ENCODE results near the gene RAMACL. TPM values are rescaled to one million over a fixed set of nuclear protein-coding genes. Genes with fewer than 3 reads are reported as not detected.
A peak's percentile ranks its signal among the peaks of the same experiment; 100 is the strongest.

RAMACL gene
- total RNA-seq, 1 experiment from 2014 or later, result 0.28 TPM

DNA sequence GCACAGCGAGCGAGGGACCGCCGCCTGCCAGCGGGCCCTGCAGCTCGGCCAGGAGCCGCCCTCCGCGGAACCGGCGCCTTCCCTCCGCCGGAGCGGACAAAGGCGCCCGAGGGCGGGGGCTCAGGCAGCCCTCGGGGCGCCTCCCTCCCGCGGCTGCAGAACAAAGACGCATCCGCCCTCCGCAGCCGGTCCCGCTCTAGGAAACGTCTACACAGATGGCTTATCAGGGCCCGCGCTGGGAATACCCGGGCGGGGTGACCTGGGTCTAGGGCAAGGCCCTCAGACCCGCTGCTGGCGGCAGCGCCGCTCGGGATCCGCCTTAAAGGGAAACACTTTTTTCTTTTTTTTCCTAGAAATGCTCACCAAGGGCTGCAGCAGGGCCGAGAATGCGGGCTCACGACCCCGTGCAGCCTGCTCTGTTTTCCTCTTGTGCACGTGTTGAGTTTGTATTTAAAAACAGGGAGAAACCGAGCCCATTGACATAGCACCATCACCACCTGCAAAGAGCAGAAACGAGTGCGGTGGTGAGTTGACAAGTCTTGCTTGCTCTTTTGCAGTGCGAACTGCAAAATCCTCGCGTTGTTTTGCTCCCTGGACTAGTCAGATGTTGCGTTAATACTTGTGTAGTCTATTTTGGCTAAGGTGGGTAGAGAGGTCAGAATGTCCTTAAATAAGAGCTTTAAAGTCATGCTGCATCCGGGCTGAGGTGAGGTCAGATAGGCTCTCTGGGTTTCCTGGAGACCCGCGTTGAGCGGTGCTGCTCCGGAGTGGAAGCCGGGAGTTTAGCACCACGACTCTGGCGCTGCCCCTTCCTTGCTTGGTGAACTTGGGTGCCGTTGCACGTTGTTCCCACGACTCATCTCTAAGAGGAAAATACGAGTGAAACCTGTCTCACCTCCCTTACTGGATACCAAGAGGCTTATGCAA, 41.7 kb upstream of the RAMACL start:
- peaks cover 36 to 43% of the 10 kb centered on the region in 2 experiments for H3K4me1 Mint-ChIP-seq
- H3K18ac ChIP-seq (ENCODE audit: insufficient read length, low read depth, low read length), result no peak overlapping the region

More for the DNA sequence above, 41.7 kb upstream of the RAMACL start:
- Histone ChIP-seq H2AFZ (ENCODE audit: low read length) (no peak overlapping the region), H3K56ac (ENCODE audit: insufficient read length, low read depth, low read length) (no peak overlapping the region), H3K9ac (ENCODE audit: extremely low read depth, insufficient read length, low read length) (peak overlapping the region; percentile 14), H3T11ph (ENCODE audit: low read length) (no peak overlapping the region), H3K27ac (ENCODE audit: insufficient read length, low read depth, low read length) (no peak overlapping the region), H3K4ac (ENCODE audit: low read depth, low read length) (no peak overlapping the region), H3K27me3 (ENCODE audit: insufficient read depth, low read length) (peaks cover 9% of the 10 kb centered on the region; the same call in 1 of the 2 replicates), H3K9me3 (ENCODE audit: control insufficient read depth, low read depth, low read length) (no peaks in the 10 kb centered on the region), H3K79me1 (ENCODE audit: insufficient read depth, low read depth, low read length, poor library complexity, severe bottlenecking) (no peaks in the 10 kb centered on the region), H3K14ac (ENCODE audit: insufficient read depth, low read length) (no peak overlapping the region), H2BK15ac (ENCODE audit: low read depth, low read length) (no peak overlapping the region), H2BK20ac (ENCODE audit: low read depth, low read length, poor library complexity, severe bottlenecking) (no peak overlapping the region), H3K23me2 (ENCODE audit: insufficient read length, low read depth, low read length, poor library complexity, severe bottlenecking) (peaks cover 20% of the 10 kb centered on the region), H3K4me2 (ENCODE audit: insufficient read depth, insufficient read length, low read length) (peak overlapping the region; percentile 85), H3K4me1 (ENCODE audit: insufficient read depth, low read length) (no peaks in the 10 kb centered on the region; the same call in 1 of the 2 replicates), H2BK5ac (ENCODE audit: insufficient read length, low read length) (no peak overlapping the region), H2BK120ac (ENCODE audit: low read depth, low read length, poor library complexity, severe bottlenecking) (no peak overlapping the region), H4K20me1 (ENCODE audit: control insufficient read depth, insufficient read depth, insufficient read length) (no peaks in the 10 kb centered on the region), H4K5ac (ENCODE audit: insufficient read length, low read depth, low read length) (no peak overlapping the region), H3K79me2 (ENCODE audit: insufficient read depth, low read length) (peaks cover 2% of the 10 kb centered on the region; the same call in 1 of the 2 replicates), H4K91ac (ENCODE audit: insufficient read length, low read depth, low read length) (no peak overlapping the region), H4K8ac (replicated peaks; ENCODE audit: insufficient read length, low read depth, low read length) (no peak overlapping the region), H3K23ac (ENCODE audit: insufficient read length, low read depth, low read length) (no peak overlapping the region), H2AK5ac (ENCODE audit: insufficient read length, low read length) (no peak overlapping the region), H2BK12ac (ENCODE audit: insufficient read length, low read depth, low read length) (no peak overlapping the region)
- no peaks in the 10 kb centered on the region; a peak in 1 of 7 replicates for H3K36me3 Mint-ChIP-seq (ENCODE audit: insufficient read depth in 1 of 3, low read depth in 3 of 3)
- peak; percentile 68 for DNase-seq
- H3K27me3 Mint-ChIP-seq (ENCODE audit: low read depth), result peaks cover 51% of the 10 kb centered on the region
- TF ChIP-seq, protein P1, sequence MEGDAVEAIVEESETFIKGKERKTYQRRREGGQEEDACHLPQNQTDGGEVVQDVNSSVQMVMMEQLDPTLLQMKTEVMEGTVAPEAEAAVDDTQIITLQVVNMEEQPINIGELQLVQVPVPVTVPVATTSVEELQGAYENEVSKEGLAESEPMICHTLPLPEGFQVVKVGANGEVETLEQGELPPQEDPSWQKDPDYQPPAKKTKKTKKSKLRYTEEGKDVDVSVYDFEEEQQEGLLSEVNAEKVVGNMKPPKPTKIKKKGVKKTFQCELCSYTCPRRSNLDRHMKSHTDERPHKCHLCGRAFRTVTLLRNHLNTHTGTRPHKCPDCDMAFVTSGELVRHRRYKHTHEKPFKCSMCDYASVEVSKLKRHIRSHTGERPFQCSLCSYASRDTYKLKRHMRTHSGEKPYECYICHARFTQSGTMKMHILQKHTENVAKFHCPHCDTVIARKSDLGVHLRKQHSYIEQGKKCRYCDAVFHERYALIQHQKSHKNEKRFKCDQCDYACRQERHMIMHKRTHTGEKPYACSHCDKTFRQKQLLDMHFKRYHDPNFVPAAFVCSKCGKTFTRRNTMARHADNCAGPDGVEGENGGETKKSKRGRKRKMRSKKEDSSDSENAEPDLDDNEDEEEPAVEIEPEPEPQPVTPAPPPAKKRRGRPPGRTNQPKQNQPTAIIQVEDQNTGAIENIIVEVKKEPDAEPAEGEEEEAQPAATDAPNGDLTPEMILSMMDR (conservative IDR thresholded peaks at IDR 0.05), result no peak
- peak overlapping the region; percentile 81 for H3K4me3 Mint-ChIP-seq
- no CpG with 5 or more reads among the region's 61 CpGs for WGBS (ENCODE audit: extremely low coverage, insufficient read length, low lambda C conversion rate)
- H3K9me3 Mint-ChIP-seq, result no peaks in the 10 kb centered on the region
- peak overlapping the region; percentile 96 to 98 (median 97); a peak in 6 of 7 replicates for H3K27ac Mint-ChIP-seq

All from H9 (cell line).